ENCODE measurements around the gene DLG4.

Gene DLG4

DNA sequence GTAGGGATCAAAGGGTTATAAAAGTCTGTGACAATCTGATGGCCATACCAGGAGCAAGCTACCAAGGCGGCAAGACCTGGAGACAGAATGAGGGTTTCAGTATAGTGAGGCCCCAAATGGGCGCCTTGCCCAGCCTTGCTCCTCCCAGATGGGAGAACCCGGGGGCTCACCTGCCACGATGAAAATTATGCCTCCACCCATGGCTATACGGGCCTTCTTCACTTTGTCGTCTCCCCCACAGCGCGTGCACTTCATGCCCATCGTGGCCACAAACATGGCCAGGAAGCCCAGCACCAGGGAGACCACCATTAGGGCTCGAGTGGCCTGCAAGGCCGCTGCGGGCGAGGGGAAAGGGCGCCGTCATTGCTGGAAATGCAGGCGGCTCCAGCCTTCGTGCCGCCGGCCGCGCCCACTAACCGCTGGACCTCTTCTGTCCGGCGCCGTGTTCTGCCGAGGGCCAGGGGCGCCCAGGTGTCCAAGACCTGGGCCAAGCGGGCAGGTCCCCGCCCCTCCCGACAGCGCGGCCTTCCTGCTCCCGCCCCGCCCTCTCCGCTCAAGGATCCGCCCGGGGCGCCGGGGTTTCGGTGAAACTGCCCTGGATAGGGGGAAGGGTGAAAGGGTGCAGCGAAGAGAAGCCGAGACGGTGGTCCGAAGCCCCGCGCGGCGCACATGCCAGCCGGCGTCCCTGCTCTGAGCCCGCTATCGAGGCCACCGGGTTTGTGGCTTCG, 41.2 kb upstream of the DLG4 start:
- TF ChIP-seq CTCF (IDR thresholded peaks at IDR 0.05) = no peak

GRCh38 chr17:7260151-7260550, 40.5 kb upstream of the DLG4 start:
- TF ChIP-seq CTCF (IDR thresholded peaks at IDR 0.05) = no peak

DNA sequence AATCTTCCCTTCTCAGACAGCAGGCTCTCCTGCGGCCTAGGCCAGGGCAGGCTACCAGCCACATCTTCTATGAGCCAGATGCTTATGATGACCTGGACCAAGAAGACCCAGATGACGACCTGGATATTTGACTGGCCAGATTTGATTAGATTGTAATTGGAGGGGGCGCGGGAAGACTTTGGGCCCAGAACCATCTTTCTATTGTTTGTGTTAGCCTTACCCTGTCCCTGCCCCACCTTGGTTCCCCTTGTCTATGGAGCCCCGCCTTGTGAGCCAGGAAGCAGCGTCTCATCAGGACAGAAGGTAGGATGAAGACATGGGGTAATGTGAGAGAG, 39.9 kb upstream of the DLG4 start:
- TF ChIP-seq CTCF (IDR thresholded peaks at IDR 0.05) = no peak

- TF ChIP-seq CTCF (IDR thresholded peaks at IDR 0.05) = no peak
Observed at GRCh38 chr17:7258731-7259554, 39.3 kb upstream of the DLG4 start.

GRCh38 chr17:7256766-7257456, 37.3 kb upstream of the DLG4 start:
- no peak for TF ChIP-seq CTCF (IDR thresholded peaks at IDR 0.05)

GRCh38 chr17:7254511-7254910, 34.9 kb upstream of the DLG4 start:
- no peak for TF ChIP-seq CTCF (IDR thresholded peaks at IDR 0.05)

GRCh38 chr17:7253082-7253481, 33.4 kb upstream of the DLG4 start:
- no peak for TF ChIP-seq CTCF (IDR thresholded peaks at IDR 0.05)
